Mesenchymal stem cell (in vitro differentiated cells and primary cell): ENCODE measurements around the gene PLEKHO2.
A peak's percentile ranks its signal among the peaks of the same experiment; 100 is the strongest.

Experiments
- DNase-seq: peaks from one replicate; pipeline ENCODE4 v3.0.0-alpha.2; 2013
- H2AFZ ChIP-seq: one replicate; pipeline ENCODE4 v1.6.1; 2013; ENCODE audit warnings: low read depth, mild to moderate bottlenecking, control low read depth, inconsistent platforms, low read length, moderate library complexity
- H2AK5ac ChIP-seq: 2 replicates; pipeline ENCODE4 v1.6.1; 2013; ENCODE audit warnings: low read length, moderate library complexity, mild to moderate bottlenecking, inconsistent platforms; ENCODE audit not compliant: severe bottlenecking
- H2BK120ac ChIP-seq: one replicate; pipeline ENCODE4 v1.6.1; 2013; ENCODE audit warnings: low read depth, mild to moderate bottlenecking, inconsistent platforms, low read length, moderate library complexity
- H2BK12ac ChIP-seq, 2 experiments: one replicate each; pipeline ENCODE4 v1.6.1; 2013; ENCODE audit warnings: inconsistent platforms in 2 of 2, low read length in 2 of 2, mild to moderate bottlenecking in 2 of 2, moderate library complexity in 2 of 2, control low read depth in 1 of 2
- H2BK15ac ChIP-seq: one replicate; pipeline ENCODE4 v1.6.1; 2013; ENCODE audit warnings: mild to moderate bottlenecking, low read depth, inconsistent platforms; ENCODE audit not compliant: poor library complexity, severe bottlenecking
- H2BK5ac ChIP-seq: 2 replicates; pipeline ENCODE4 v1.6.1; 2013; ENCODE audit warnings: low read depth, mild to moderate bottlenecking, low read length, control low read depth, inconsistent platforms; ENCODE audit not compliant: poor library complexity, severe bottlenecking
- H3K14ac ChIP-seq, 2 experiments: one replicate each; pipeline ENCODE4 v1.6.1; 2013; ENCODE audit warnings: inconsistent platforms in 2 of 2, low read length in 2 of 2, control low read depth in 1 of 2, mild to moderate bottlenecking in 1 of 2, moderate library complexity in 1 of 2
- H3K18ac ChIP-seq, 2 experiments: one replicate each; pipeline ENCODE4 v1.6.1; 2013; ENCODE audit warnings: inconsistent platforms in 2 of 2, low read length in 2 of 2, control low read depth in 1 of 2, low read depth in 1 of 2, mild to moderate bottlenecking in 1 of 2
- H3K23ac ChIP-seq, 2 experiments: one replicate each; pipeline ENCODE4 v1.6.1; 2013; ENCODE audit warnings: inconsistent platforms in 2 of 2, low read length in 2 of 2, mild to moderate bottlenecking in 2 of 2, moderate library complexity in 2 of 2, control low read depth in 1 of 2
- H3K27ac ChIP-seq: 2 replicates; pipeline ENCODE4 v1.5.1; 2013; ENCODE audit warnings: mild to moderate bottlenecking, moderate library complexity, low read length, control low read depth, inconsistent platforms; ENCODE audit not compliant: poor library complexity, severe bottlenecking
- H3K27me3 ChIP-seq, 2 experiments: 2 replicates each; pipeline versions ENCODE4 v1.6.1 to v1.7.0; 2013; ENCODE audit warnings: low read length in 2 of 2, mild to moderate bottlenecking in 2 of 2, moderate library complexity in 2 of 2, control low read depth in 1 of 2, inconsistent platforms in 1 of 2; ENCODE audit not compliant: control insufficient read depth in 1 of 2, insufficient read depth in 1 of 2
- H3K36me3 ChIP-seq, 2 experiments: 2 replicates each; pipeline versions ENCODE4 v1.6.1 to v1.7.0; 2013; ENCODE audit warnings: low read length in 2 of 2, control low read depth in 1 of 2, inconsistent platforms in 1 of 2, low read depth in 1 of 2, mild to moderate bottlenecking in 1 of 2; ENCODE audit not compliant: insufficient read depth in 2 of 2, control insufficient read depth in 1 of 2
- H3K4ac ChIP-seq, 2 experiments: one replicate each; pipeline ENCODE4 v1.6.1; 2013; ENCODE audit warnings: inconsistent platforms in 2 of 2, low read length in 2 of 2, mild to moderate bottlenecking in 2 of 2, moderate library complexity in 2 of 2, control low read depth in 1 of 2, low read depth in 1 of 2
- H3K4me1 ChIP-seq: 2 replicates; pipeline ENCODE4 v1.6.1; 2013; ENCODE audit warnings: low read depth, low read length, control low read depth; ENCODE audit not compliant: control insufficient read depth, insufficient read depth
- H3K4me2 ChIP-seq: 2 replicates; pipeline ENCODE4 v1.6.1; 2013; ENCODE audit warnings: low read length, mild to moderate bottlenecking, inconsistent platforms; ENCODE audit not compliant: poor library complexity, severe bottlenecking
- H3K4me3 ChIP-seq, 2 experiments: 2 replicates each; pipeline versions ENCODE4 v1.5.1 to v1.7.0; 2013; ENCODE audit warnings: low read length in 2 of 2, mild to moderate bottlenecking in 2 of 2, control low read depth in 1 of 2, low read depth in 1 of 2; ENCODE audit not compliant: insufficient read depth in 1 of 2
- H3K79me1 ChIP-seq: replicated peaks from 2 replicates; pipeline ENCODE4 v1.6.1; 2013; ENCODE audit warnings: mild to moderate bottlenecking, control low read depth, low read length, inconsistent platforms; ENCODE audit not compliant: poor library complexity, severe bottlenecking
- H3K9ac ChIP-seq: 2 replicates; pipeline ENCODE4 v1.7.0; 2013; ENCODE audit warnings: mild to moderate bottlenecking, low read length, moderate library complexity
- H3K9me3 ChIP-seq: 2 replicates; pipeline ENCODE4 v1.7.0; 2013; ENCODE audit warnings: mild to moderate bottlenecking, low read length; ENCODE audit not compliant: control insufficient read depth
- H4K8ac ChIP-seq: one replicate; pipeline ENCODE4 v1.6.1; 2013; ENCODE audit warnings: inconsistent platforms, mild to moderate bottlenecking, low read length, moderate library complexity
- H4K91ac ChIP-seq: one replicate; pipeline ENCODE4 v1.6.1; 2013; ENCODE audit warnings: mild to moderate bottlenecking, low read length, inconsistent platforms
- WGBS: methylation state at CpG from one replicate; pipeline ENCODE4 v1.1.7; 2013; ENCODE audit warnings: mixed read lengths; 5-methylcytosine and 5-hydroxymethylcytosine counted together

PLEKHO2 gene

GRCh38 chr15:64857421-64857820 is 15.7 kb downstream of the PLEKHO2 start:
- Histone ChIP-seq H2AFZ (no peak overlapping the region), H4K8ac (peak overlapping the region; percentile 92), H3K4me3 (no peak overlapping the region), H3K4ac (peak overlapping the region; percentile 69 to 92), H3K36me3 (peaks cover 69 to 82% of the 10 kb centered on the region in 2 experiments), H3K27ac (peak overlapping the region; percentile 77), H3K9ac (peak overlapping the region; percentile 61), H2BK15ac (peak overlapping the region; percentile 87), H3K18ac (peak overlapping the region; percentile 84 to 95), H3K4me1 (peaks cover 60% of the 10 kb centered on the region), H2BK12ac (peak overlapping the region; percentile 73 to 83), H3K9me3 (no peaks in the 10 kb centered on the region), H3K14ac (peak overlapping the region in 1 of 2 experiments; percentile 79), H3K79me1 (peaks cover 55% of the 10 kb centered on the region), H4K91ac (peak overlapping the region; percentile 96), H3K27me3 (no peaks in the 10 kb centered on the region), H3K4me2 (no peak overlapping the region), H2BK120ac (peak overlapping the region; percentile 50), H3K23ac (no peak overlapping the region), H2AK5ac (peak overlapping the region; percentile 99), H2BK5ac (peak overlapping the region; percentile 3)
- 59% methylated on average over 4 of the region's 4 CpGs for WGBS
- peak; percentile 70 for DNase-seq

GRCh38 chr15:64858021-64858575 is 16.4 kb downstream of the PLEKHO2 start:
- Histone ChIP-seq H2AK5ac (peak overlapping the region; percentile 10), H2BK12ac (peak overlapping the region; percentile 31 to 83), H3K23ac (no peak overlapping the region), H3K27me3 (no peaks in the 10 kb centered on the region), H3K18ac (peak overlapping the region; percentile 84 to 95), H2AFZ (no peak overlapping the region), H2BK120ac (peak overlapping the region; percentile 50), H3K4me3 (no peak overlapping the region), H3K4ac (peak overlapping the region; percentile 54 to 69), H3K36me3 (peaks cover 71 to 84% of the 10 kb centered on the region in 2 experiments), H3K79me1 (peaks cover 56% of the 10 kb centered on the region), H3K27ac (peak overlapping the region; percentile 60), H3K9me3 (no peaks in the 10 kb centered on the region), H3K14ac (peak overlapping the region in 1 of 2 experiments; percentile 45), H2BK5ac (peak overlapping the region; percentile 3), H2BK15ac (peak overlapping the region; percentile 55), H4K91ac (peak overlapping the region; percentile 84), H4K8ac (peak overlapping the region; percentile 74), H3K4me1 (peaks cover 61% of the 10 kb centered on the region), H3K4me2 (no peak overlapping the region), H3K9ac (peak overlapping the region; percentile 3)
- WGBS, result 96% methylated on average over 6 of the region's 6 CpGs
- DNase-seq, result no peak

GRCh38 chr15:64859226-64859625 is 17.5 kb downstream of the PLEKHO2 start:
- peaks cover 61% of the 10 kb centered on the region for H3K4me1 ChIP-seq
- H2BK12ac ChIP-seq, result peak overlapping the region; percentile 16 to 46

GRCh38 chr15:64861331-64861730 is 19.6 kb downstream of the PLEKHO2 start:
- H3K23ac ChIP-seq, result no peak overlapping the region
- no peak for DNase-seq
- 96% methylated on average over 11 of the region's 11 CpGs for WGBS
- no peak overlapping the region for H2BK5ac ChIP-seq
- H2AFZ ChIP-seq, result no peak overlapping the region
- H4K8ac ChIP-seq, result no peak overlapping the region
- no peak overlapping the region for H2AK5ac ChIP-seq
- H3K18ac ChIP-seq, result no peak overlapping the region
- H3K36me3 ChIP-seq, result peaks cover 69 to 79% of the 10 kb centered on the region in 2 experiments
- H2BK120ac ChIP-seq, result peak overlapping the region; percentile 12
- H3K4me1 ChIP-seq, result peaks cover 65% of the 10 kb centered on the region
- no peak overlapping the region for H4K91ac ChIP-seq
- H3K79me1 ChIP-seq, result peaks cover 41% of the 10 kb centered on the region
- no peak overlapping the region for H2BK15ac ChIP-seq
- H3K9ac ChIP-seq, result no peak overlapping the region
- H3K27me3 ChIP-seq, result no peaks in the 10 kb centered on the region
- H3K4me3 ChIP-seq, result no peak overlapping the region
- H3K4ac ChIP-seq, result no peak overlapping the region
- no peaks in the 10 kb centered on the region for H3K9me3 ChIP-seq
- no peak overlapping the region for H3K27ac ChIP-seq
- H3K4me2 ChIP-seq, result no peak overlapping the region
- no peak overlapping the region for H3K14ac ChIP-seq
- no peak overlapping the region for H2BK12ac ChIP-seq

More at GRCh38 chr15:64859226-64859625, 17.5 kb downstream of the PLEKHO2 start:
- Histone ChIP-seq H2AK5ac (peak overlapping the region; percentile 20), H3K4ac (no peak overlapping the region), H4K91ac (no peak overlapping the region), H4K8ac (no peak overlapping the region), H3K79me1 (peaks cover 50% of the 10 kb centered on the region), H3K27me3 (no peaks in the 10 kb centered on the region), H3K18ac (no peak overlapping the region), H3K14ac (no peak overlapping the region), H2BK120ac (no peak overlapping the region), H3K36me3 (peaks cover 73 to 79% of the 10 kb centered on the region in 2 experiments), H3K27ac (no peak overlapping the region), H2BK15ac (no peak overlapping the region), H3K23ac (no peak overlapping the region), H2AFZ (no peak overlapping the region), H3K4me3 (no peak overlapping the region), H3K4me2 (no peak overlapping the region), H3K9ac (no peak overlapping the region), H2BK5ac (no peak overlapping the region), H3K9me3 (no peaks in the 10 kb centered on the region)
- DNase-seq, result no peak
- WGBS, result 100% methylated on average over 1 of the region's 2 CpGs
